Upper lobe of right lung (tissue), 1 donor: ENCODE data around the gene SELENOH. TPM values are rescaled to one million over a fixed set of nuclear protein-coding genes. Genes with fewer than 3 reads are reported as not detected.

Source experiments
- ATAC-seq: fragments of 200-7000 bp; cut with Tn5 transposase; one replicate; pipeline ENCODE4 v1.9.1; 2020; ENCODE audit warnings: mild to moderate bottlenecking, moderate library complexity
- DNase-seq: peaks from one replicate; pipeline ENCODE4 v3.0.0-alpha.2; 2020
- H3K27ac ChIP-seq: fragments of 200-600 bp; one replicate; pipeline ENCODE4 v1.8.0; 2022
- H3K27me3 ChIP-seq: fragments of 200-600 bp; one replicate; pipeline ENCODE4 v1.8.0; 2022; ENCODE audit warnings: mild to moderate bottlenecking
- H3K36me3 ChIP-seq: fragments of 200-600 bp; one replicate; pipeline ENCODE4 v1.8.0; 2022
- H3K4me1 ChIP-seq: fragments of 200-600 bp; one replicate; pipeline ENCODE4 v1.8.0; 2022
- H3K4me3 ChIP-seq: fragments of 200-600 bp; one replicate; pipeline ENCODE4 v1.8.0; 2022; ENCODE audit warnings: mild to moderate bottlenecking
- H3K9me3 ChIP-seq: fragments of 200-600 bp; one replicate; pipeline ENCODE4 v1.8.0; 2022
- intact Hi-C: fragments of 100-400 bp; cut with DNase I; formaldehyde crosslinking; loops from one replicate; pipeline ENCODE4 v1.11.0; 2022
- total RNA-seq: library from RNA; stranded (reverse); fragmentation: NEBNext Ultra II Directional; extraction: Animal tissue kit (Norgen Biotek cat#: 25700); gene quantifications from one replicate; pipeline ENCODE4 v1.2.1, GENCODE V29; 2021
- TF ChIP-seq, protein P1 (sequence below): fragments of 200-600 bp; IDR thresholded peaks from one replicate; pipeline ENCODE4 v1.8.0; 2022; ENCODE audit warnings: antibody characterized with exemption
- donor health status: DM: no; HTN: yes; CAD: no; lungs with severe emphysema.

SELENOH gene
- total RNA-seq, 1 donor from 2014 or later, result 103 TPM

DNA sequence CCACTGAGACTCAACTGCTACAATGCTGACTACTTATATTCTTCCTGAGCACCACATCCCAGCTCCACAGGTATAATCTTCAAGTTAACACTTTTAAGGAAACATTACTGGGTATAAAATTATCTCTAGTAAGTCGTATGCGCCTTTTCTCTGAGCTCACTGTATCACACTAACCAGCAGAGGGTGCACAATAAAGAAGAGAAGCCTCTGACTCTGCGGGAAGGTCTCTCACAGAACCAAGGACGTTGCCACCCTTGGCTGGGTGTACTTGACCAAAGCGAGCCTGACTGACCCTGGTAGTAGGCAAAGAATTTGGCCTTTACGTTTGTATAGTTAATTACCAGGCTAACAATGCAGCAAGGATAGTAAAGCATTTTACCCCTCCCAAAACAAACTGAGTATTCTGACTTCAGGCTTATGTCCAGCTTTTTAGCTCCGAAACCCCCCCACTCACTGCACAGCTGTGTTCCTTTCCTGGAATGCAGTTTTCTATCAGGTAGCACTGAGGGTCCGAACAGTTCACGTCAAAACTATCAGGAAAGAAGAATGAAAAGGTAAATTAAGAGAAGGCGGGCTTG lies 10.5 kb downstream of the SELENOH start, which contains the start of gene BTBD18:
BTBD18 (minus strand) TSS at position 144 of the 578 bp plus-strand sequence. CDS start 631 bp downstream, outside the sequence.
- Histone ChIP-seq H3K4me3 (no peak within 1 kb of the TSS), H3K4me1 (no peaks in the 10 kb centered on the region), H3K27ac (no peak within 1 kb of the TSS), H3K36me3 (no peaks in the 10 kb centered on the region), H3K9me3 (no peaks in the 10 kb centered on the region), H3K27me3 (no peaks in the 10 kb centered on the region)
- TF ChIP-seq, protein P1, sequence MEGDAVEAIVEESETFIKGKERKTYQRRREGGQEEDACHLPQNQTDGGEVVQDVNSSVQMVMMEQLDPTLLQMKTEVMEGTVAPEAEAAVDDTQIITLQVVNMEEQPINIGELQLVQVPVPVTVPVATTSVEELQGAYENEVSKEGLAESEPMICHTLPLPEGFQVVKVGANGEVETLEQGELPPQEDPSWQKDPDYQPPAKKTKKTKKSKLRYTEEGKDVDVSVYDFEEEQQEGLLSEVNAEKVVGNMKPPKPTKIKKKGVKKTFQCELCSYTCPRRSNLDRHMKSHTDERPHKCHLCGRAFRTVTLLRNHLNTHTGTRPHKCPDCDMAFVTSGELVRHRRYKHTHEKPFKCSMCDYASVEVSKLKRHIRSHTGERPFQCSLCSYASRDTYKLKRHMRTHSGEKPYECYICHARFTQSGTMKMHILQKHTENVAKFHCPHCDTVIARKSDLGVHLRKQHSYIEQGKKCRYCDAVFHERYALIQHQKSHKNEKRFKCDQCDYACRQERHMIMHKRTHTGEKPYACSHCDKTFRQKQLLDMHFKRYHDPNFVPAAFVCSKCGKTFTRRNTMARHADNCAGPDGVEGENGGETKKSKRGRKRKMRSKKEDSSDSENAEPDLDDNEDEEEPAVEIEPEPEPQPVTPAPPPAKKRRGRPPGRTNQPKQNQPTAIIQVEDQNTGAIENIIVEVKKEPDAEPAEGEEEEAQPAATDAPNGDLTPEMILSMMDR, result peak; percentile 47
- ATAC-seq, result peak; percentile 92
- no peak for DNase-seq
- intact Hi-C loops, result no loop called here

DNA sequence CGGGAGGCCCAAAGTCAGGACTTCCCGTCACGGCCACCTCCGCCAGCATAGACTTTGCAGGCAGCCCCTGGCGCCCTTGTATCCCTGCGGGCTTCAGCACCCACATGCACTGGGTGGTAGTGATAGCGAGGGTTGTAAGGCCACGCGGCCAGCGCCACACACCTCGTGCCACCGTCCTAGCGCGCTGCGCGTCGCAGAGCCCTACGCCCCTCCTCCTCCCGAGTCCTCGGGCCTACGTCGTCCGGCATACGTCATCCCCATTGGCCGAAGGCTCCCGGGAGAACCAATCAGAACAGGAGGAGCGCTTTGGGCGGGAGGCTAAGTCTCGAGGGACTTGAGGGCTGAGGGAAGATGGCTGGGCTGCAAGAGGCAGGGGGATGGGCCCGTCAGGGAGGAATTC lies 11.7 kb downstream of the SELENOH start:
- peak; percentile 16 for ATAC-seq
- no peak for DNase-seq
- Histone ChIP-seq H3K4me1 (no peaks in the 10 kb centered on the region), H3K27me3 (no peaks in the 10 kb centered on the region), H3K4me3 (no peak overlapping the region), H3K9me3 (no peaks in the 10 kb centered on the region), H3K27ac (no peak overlapping the region), H3K36me3 (no peaks in the 10 kb centered on the region)
- TF ChIP-seq, protein P1, result no peak
- intact Hi-C loops, result no loop called here

DNA sequence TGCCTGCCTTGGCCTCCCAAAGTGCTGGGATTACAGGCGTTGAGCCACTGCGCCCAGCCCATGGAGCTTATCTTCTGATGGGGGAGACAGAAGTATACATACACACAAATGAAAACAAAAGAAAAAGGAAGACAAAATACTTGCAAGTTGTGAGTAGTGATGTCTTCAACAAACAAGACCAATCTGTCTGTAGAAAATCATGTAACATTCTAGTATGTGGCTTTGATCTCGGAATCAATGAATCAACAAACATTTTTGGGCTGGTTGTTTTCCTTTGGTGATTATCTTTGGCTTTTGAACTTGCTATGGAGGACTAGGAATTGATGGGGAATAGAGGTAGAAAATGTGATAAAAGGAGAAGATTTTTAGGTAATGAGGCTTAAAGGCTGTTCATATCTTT lies 16.9 kb downstream of the SELENOH start:
- no peak overlapping the region for H3K4me3 ChIP-seq
- intact Hi-C loops, result no loop called here

DNA sequence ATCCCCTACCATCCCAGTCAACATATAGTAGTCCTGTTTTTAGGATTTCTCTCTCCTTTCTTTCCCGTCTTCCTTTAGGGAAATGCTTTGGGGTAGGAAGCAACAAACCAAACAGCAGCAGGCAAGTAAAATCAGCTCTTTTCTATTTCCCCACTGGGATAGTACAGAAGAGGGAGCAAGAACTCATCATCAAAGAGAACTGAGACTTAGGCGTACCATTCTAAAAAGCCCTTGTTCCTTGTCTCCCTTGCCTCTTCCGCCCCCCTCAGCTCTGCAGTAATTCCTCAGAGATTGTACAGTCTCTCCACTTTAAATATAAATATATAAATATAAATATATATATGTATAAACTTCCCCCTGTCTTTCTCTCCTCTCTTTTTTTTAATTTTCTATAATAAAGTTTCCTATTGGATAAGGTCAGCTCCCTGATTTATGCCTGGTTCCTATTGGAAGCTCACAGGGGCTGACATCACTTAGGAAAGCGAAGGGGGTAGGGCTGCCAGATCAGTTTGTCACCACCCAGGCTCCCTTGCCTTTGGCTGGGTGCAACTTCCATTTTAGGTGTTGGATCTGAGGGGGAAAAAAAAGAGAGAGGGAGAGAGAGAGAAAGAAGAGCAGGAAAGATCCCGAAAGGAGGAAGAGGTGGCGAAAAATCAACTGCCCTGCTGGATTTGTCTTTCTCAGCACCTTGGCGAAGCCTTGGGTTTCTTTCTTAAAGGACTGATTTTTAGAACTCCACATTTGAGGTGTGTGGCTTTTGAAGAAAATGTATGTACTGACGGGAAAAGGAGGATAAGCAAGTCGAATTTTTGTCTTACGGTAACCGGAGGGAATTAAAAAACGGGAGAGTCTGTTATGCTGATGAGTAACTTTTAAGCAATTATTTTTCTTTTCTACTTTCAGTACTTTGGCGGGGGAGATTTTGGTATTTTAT lies 20.3 kb downstream of the SELENOH start, which contains the start of gene CTNND1:
CTNND1 (plus strand) TSS at position 502 of the 934 bp plus-strand sequence. CDS start 29,677 bp downstream, outside the sequence.
- Histone ChIP-seq H3K27ac (peak within 1 kb of the TSS; percentile 85), H3K36me3 (no peaks in the 10 kb centered on the region), H3K9me3 (no peaks in the 10 kb centered on the region), H3K4me1 (peaks cover 24% of the 10 kb centered on the region), H3K4me3 (peak within 1 kb of the TSS; percentile 57), H3K27me3 (no peaks in the 10 kb centered on the region)
- ATAC-seq, result peak; percentile 100
- TF ChIP-seq, protein P1, result no peak
- intact Hi-C loops, result loop anchor here (5.0 kb wide), 1 partner anchor 36 kb away; no protein-coding TSS in a partner anchor
- peak; percentile 82 for DNase-seq

More for the DNA sequence above, 16.9 kb downstream of the SELENOH start:
- DNase-seq, result no peak
- TF ChIP-seq, protein P1, result no peak
- no peaks in the 10 kb centered on the region for H3K4me1 ChIP-seq
- H3K9me3 ChIP-seq, result no peaks in the 10 kb centered on the region
- ATAC-seq, result no peak
- no peaks in the 10 kb centered on the region for H3K27me3 ChIP-seq
- no peak overlapping the region for H3K27ac ChIP-seq
- H3K36me3 ChIP-seq, result no peaks in the 10 kb centered on the region

DNA sequence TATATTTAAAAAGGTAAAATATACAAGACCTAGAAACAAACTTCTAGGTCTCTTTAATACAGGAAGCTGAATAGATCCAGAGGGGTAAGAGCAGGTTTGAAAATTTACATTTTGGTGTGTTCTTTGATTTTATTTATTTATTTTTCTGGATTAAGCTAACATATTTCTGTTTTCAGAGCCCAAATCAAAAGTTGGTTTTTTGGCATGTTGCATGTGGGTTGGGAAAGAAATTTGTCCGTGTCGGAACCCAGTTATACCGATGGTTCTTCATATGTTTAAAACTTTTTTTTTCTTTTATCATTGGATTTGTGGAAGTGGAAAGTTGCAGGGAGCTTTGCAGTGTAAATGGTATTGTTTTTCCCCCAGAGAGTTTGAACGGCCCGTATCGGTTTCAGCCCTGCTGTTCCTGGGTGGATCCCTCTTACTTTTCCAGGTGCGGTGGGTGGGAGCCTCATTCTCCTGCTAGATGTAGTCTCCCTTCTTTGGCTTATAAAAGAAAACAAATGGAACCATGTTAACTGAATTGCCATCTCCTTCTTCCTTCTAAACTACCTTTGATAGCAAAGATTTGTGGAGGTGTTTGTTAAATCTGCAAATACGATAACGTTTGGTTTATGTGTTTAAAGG lies 21.1 kb downstream of the SELENOH start:
- H3K27ac ChIP-seq, result peak overlapping the region; percentile 85
- peak; percentile 49 for ATAC-seq
- H3K4me1 ChIP-seq, result peaks cover 25% of the 10 kb centered on the region
- no peaks in the 10 kb centered on the region for H3K27me3 ChIP-seq
- no peaks in the 10 kb centered on the region for H3K9me3 ChIP-seq
- TF ChIP-seq, protein P1, result no peak
- intact Hi-C loops, result loop anchor here (5.0 kb wide), 1 partner anchor 35 kb away; no protein-coding TSS in a partner anchor
- peak overlapping the region; percentile 57 for H3K4me3 ChIP-seq
- H3K36me3 ChIP-seq, result no peaks in the 10 kb centered on the region
- DNase-seq, result no peak
